HEK293 (cell line): ENCODE measurements around the gene STARD10.

Experiments
- CTCF ChIA-PET: fragments of 350-600 bp; formaldehyde crosslinking; extraction: SDS; loops from one replicate; lab custom pipeline; 2021; ENCODE audit warnings: antibody characterized with exemption; lab: Yijun Ruan, JAX
- POLR2A ChIA-PET: fragments of 300-600 bp; formaldehyde crosslinking; extraction: SDS; loops from one replicate; lab custom pipeline; 2020; ENCODE audit warnings: antibody characterized with exemption, inconsistent platforms; lab: Yijun Ruan, JAX
- H3K27ac ChIP-seq: fragments of 200-500 bp; sonication (Bioruptor generic); 2 replicates; pipeline ENCODE4 v1.5.1; 2014; ENCODE audit warnings: low read depth, low read length, control low read depth, inconsistent platforms; ENCODE audit errors: extremely low read depth
- H3K36me3 ChIP-seq, 2 experiments: fragments of 200-500 bp in 1 of 2; sonication (Bioruptor generic) in 1 of 2; 1 replicate in 1 of 2; 2 replicates in 1 of 2; pipeline ENCODE4 v1.5.1; 2014 to 2017; ENCODE audit warnings: inconsistent platforms in 2 of 2, low read length in 2 of 2; ENCODE audit not compliant: control insufficient read depth in 2 of 2, insufficient read depth in 1 of 2
- H3K4me1 ChIP-seq: fragments of 200-500 bp; sonication (Bioruptor generic); 2 replicates; pipeline ENCODE4 v1.5.1; 2014; ENCODE audit warnings: mild to moderate bottlenecking, low read length, inconsistent platforms; ENCODE audit not compliant: control insufficient read depth, insufficient read depth
- H3K4me3 ChIP-seq: 2 replicates; pipeline ENCODE4 v1.5.1; 2011; ENCODE audit warnings: low read depth, mild to moderate bottlenecking, control low read depth, low read length, moderate library complexity
- H3K9me3 ChIP-seq: fragments of 200-500 bp; sonication (Bioruptor generic); 2 replicates; pipeline ENCODE4 v1.5.1; 2014; ENCODE audit warnings: low read depth, low read length, inconsistent platforms; ENCODE audit not compliant: control insufficient read depth, insufficient read depth
- BCL11A ChIP-seq: fragments of 450-650 bp; formaldehyde crosslinking; IDR thresholded peaks from 2 replicates; pipeline ENCODE4 v1.5.1; 2016; ENCODE audit warnings: low read depth, missing biosample characterization, missing genetic modification characterization
- GLI2 ChIP-seq: fragments of 450-650 bp; formaldehyde crosslinking; IDR thresholded peaks from 2 replicates; pipeline ENCODE4; 2017; ENCODE audit warnings: missing biosample characterization, missing genetic modification characterization, low read depth, borderline replicate concordance
- GLIS1 ChIP-seq: fragments of 450-650 bp; formaldehyde crosslinking; IDR thresholded peaks from 2 replicates; pipeline ENCODE4 v1.5.1; 2016; ENCODE audit warnings: missing biosample characterization, missing genetic modification characterization
- GLIS2 ChIP-seq: fragments of 450-650 bp; formaldehyde crosslinking; IDR thresholded peaks from 2 replicates; pipeline ENCODE4 v1.5.1; 2016; ENCODE audit warnings: missing biosample characterization, missing genetic modification characterization
- HIC1 ChIP-seq: fragments of 450-650 bp; formaldehyde crosslinking; IDR thresholded peaks from 2 replicates; pipeline ENCODE4 v1.5.1; 2016; ENCODE audit warnings: missing biosample characterization, missing genetic modification characterization
- KLF10 ChIP-seq: fragments of 450-650 bp; IDR thresholded peaks from 2 replicates; pipeline ENCODE4 v1.5.1; 2018; ENCODE audit warnings: missing biosample characterization, mild to moderate bottlenecking, missing genetic modification characterization
- OSR2 ChIP-seq: fragments of 450-650 bp; formaldehyde crosslinking; IDR thresholded peaks from 2 replicates; pipeline ENCODE4 v1.5.1; 2016; ENCODE audit warnings: missing biosample characterization, missing genetic modification characterization
- PRDM10 ChIP-seq: fragments of 450-650 bp; formaldehyde crosslinking; IDR thresholded peaks from 2 replicates; pipeline ENCODE4 v1.5.1; 2016; ENCODE audit warnings: missing biosample characterization, missing genetic modification characterization
- SALL2 ChIP-seq: fragments of 450-650 bp; formaldehyde crosslinking; IDR thresholded peaks from 2 replicates; pipeline ENCODE4 v1.5.0; 2017; ENCODE audit warnings: missing biosample characterization, mild to moderate bottlenecking, missing genetic modification characterization, borderline replicate concordance
- WT1 ChIP-seq: fragments of 450-650 bp; formaldehyde crosslinking; IDR thresholded peaks from 2 replicates; pipeline ENCODE4 v1.5.1; 2016; ENCODE audit warnings: missing biosample characterization, missing genetic modification characterization
- ZBTB49 ChIP-seq: fragments of 450-650 bp; formaldehyde crosslinking; IDR thresholded peaks from 2 replicates; pipeline ENCODE4 v1.5.1; 2016; ENCODE audit warnings: missing biosample characterization, missing genetic modification characterization, low read depth
- ZNF311 ChIP-seq: fragments of 450-650 bp; formaldehyde crosslinking; IDR thresholded peaks from 2 replicates; pipeline ENCODE4 v1.5.1; 2017; ENCODE audit warnings: missing biosample characterization, missing genetic modification characterization, borderline replicate concordance
- ZNF580 ChIP-seq: fragments of 450-650 bp; formaldehyde crosslinking; IDR thresholded peaks from 2 replicates; pipeline ENCODE4 v1.5.1; 2016; ENCODE audit warnings: missing biosample characterization, missing genetic modification characterization
- ZNF610 ChIP-seq: fragments of 450-650 bp; formaldehyde crosslinking; IDR thresholded peaks from 2 replicates; pipeline ENCODE4 v1.5.1; 2016; ENCODE audit warnings: missing biosample characterization, missing genetic modification characterization, borderline replicate concordance
- ZNF664 ChIP-seq: fragments of 450-650 bp; formaldehyde crosslinking; IDR thresholded peaks from 2 replicates; pipeline ENCODE4 v1.5.1; 2016; ENCODE audit warnings: missing biosample characterization, missing genetic modification characterization
- ZXDB ChIP-seq: fragments of 450-650 bp; formaldehyde crosslinking; IDR thresholded peaks from 2 replicates; pipeline ENCODE4 v1.5.1; 2016; ENCODE audit warnings: missing biosample characterization, missing genetic modification characterization

The STARD10 gene

GRCh38 chr11:72773696-72774095, 20.2 kb downstream of the STARD10 start:
- CTCF ChIA-PET = interaction anchor here (0.5 to 0.6 kb wide), 3 partner anchors 13 to 942 kb away, joined by 3 to 5 read pairs (median 3); no protein-coding TSS in a partner anchor
- H3K36me3 ChIP-seq = no peaks in the 10 kb centered on the region
- no peaks in the 10 kb centered on the region for H3K4me1 ChIP-seq
- H3K27ac ChIP-seq = no peak overlapping the region
- no peak overlapping the region for H3K4me3 ChIP-seq
- H3K9me3 ChIP-seq = no peaks in the 10 kb centered on the region
- TF ChIP-seq BCL11A (tag by site-specific recombination) (no peak), ZNF664 (peak; percentile 86), WT1 (tag by site-specific recombination) (no peak), GLI2 (tag by site-specific recombination) (no peak), ZXDB (tag by site-specific recombination) (no peak), ZNF580 (tag by site-specific recombination) (no peak)
- POLR2A ChIA-PET = no interaction called here

- H3K4me3 ChIP-seq = no peak overlapping the region
- no peaks in the 10 kb centered on the region for H3K36me3 ChIP-seq
- ChIA-PET POLR2A (no interaction called here), CTCF (interaction anchor here (0.5 to 0.6 kb wide), 4 partner anchors 13 to 942 kb away, joined by 3 to 5 read pairs (median 3); no protein-coding TSS in a partner anchor)
- TF ChIP-seq OSR2 (tag by site-specific recombination) (0 out of 2 replicates have a peak, but pooled peaks have one; percentile 35), PRDM10 (tag by site-specific recombination) (peak; percentile 12; the same call in 1 of the 2 replicates), SALL2 (tag by site-specific recombination) (no peak), GLIS2 (tag by site-specific recombination) (peak; percentile 23; the same call in 1 of the 2 replicates), ZBTB49 (no peak), GLIS1 (tag by site-specific recombination) (peak; percentile 23; the same call in 1 of the 2 replicates)
- no peak overlapping the region for H3K27ac ChIP-seq
- no peaks in the 10 kb centered on the region for H3K4me1 ChIP-seq
- H3K9me3 ChIP-seq = no peaks in the 10 kb centered on the region
These were observed 20.6 kb downstream of the STARD10 start for GRCh38 chr11:72773291-72773690.

GRCh38 chr11:72772059-72772458, 21.8 kb downstream of the STARD10 start:
- CTCF ChIA-PET = interaction anchor here (0.7 to 1.1 kb wide), 3 partner anchors 21 to 564 kb away, joined by 3 to 5 read pairs (median 3); no protein-coding TSS in a partner anchor

More at GRCh38 chr11:72772059-72772458, 21.8 kb downstream of the STARD10 start:
- POLR2A ChIA-PET = interaction anchor here (0.7 kb wide), 1 partner anchor 21 kb away, joined by 3 read pairs; no protein-coding TSS in a partner anchor
- Histone ChIP-seq H3K9me3 (no peaks in the 10 kb centered on the region), H3K4me3 (no peak overlapping the region), H3K36me3 (no peaks in the 10 kb centered on the region), H3K4me1 (no peaks in the 10 kb centered on the region)
- TF ChIP-seq KLF10 (tag by site-specific recombination) (no peak), ZNF311 (tag by site-specific recombination) (no peak), HIC1 (tag by site-specific recombination) (peak; percentile 77), ZNF610 (tag by site-specific recombination) (no peak)
- TF ChIP-seq, all 188 proteins: peak for 1
- no peak overlapping the region for H3K27ac ChIP-seq
